ENCODE data around the gene LMNTD1. TPM values are rescaled to one million over a fixed set of nuclear protein-coding genes. Genes with fewer than 3 reads are reported as not detected.

Gene LMNTD1
- total and polyA plus RNA-seq, 9 of the 15 experiments (the other 6 are each of a cell fraction or from before 2014, with no cell fraction given), result not detected

DNA sequence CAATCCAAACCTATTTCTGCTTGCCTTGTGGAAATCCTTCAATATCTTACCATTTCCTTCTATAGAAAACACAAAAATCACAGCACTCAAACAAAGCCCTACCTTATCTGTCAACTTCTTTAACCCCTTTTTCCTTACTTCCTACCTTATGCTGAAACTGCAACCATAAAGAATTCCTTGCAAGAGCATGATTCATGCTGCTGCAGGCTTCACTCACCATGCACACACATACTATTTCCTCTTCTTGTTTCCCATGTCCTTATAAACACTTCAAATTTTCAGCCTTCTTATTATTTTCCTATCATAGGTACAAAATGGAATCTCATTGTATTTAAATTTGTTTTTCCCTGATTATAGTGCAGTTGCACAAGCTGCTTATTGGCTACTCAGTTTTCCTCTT is 23.3 kb downstream of the LMNTD1 start:
- H3K9me3 ChIP-seq (replicated peaks; ENCODE audit: control insufficient read depth, insufficient read depth, low read depth, low read length), result no peaks in the 10 kb centered on the region
- H3K27me3 ChIP-seq (ENCODE audit: control insufficient read depth in 2 of 2, insufficient read depth in 2 of 2, low read length in 2 of 2), result no peaks in the 10 kb centered on the region
- in situ Hi-C loops (cut with MboI) (no loop called here), intact Hi-C loops (cut with micrococcal nuclease) (no loop called here)
- H4K20me1 ChIP-seq (replicated peaks; ENCODE audit: control insufficient read depth, insufficient read depth, low read length), result no peaks in the 10 kb centered on the region
- H3K27ac ChIP-seq (ENCODE audit: extremely low read depth, low read depth, low read length), result no peak overlapping the region
- H3K4me3 ChIP-seq, result no peak overlapping the region
- H2AFZ ChIP-seq (ENCODE audit: low read depth, low read length), result no peak overlapping the region
- CTCF ChIA-PET (ENCODE audit: low intra/inter-chr PET ratio), result no interaction called here
- no peak overlapping the region for H3K9ac ChIP-seq (ENCODE audit: insufficient read depth in 1 of 2, low read depth in 2 of 2, low read length in 2 of 2)
- no peaks in the 10 kb centered on the region for H3K79me2 ChIP-seq (ENCODE audit: control insufficient read depth, insufficient read depth, low read length)
- no peaks in the 10 kb centered on the region for H3K36me3 ChIP-seq (ENCODE audit: control insufficient read depth, insufficient read depth, low read length)
- DNase-seq (ENCODE audit: extremely low read depth in 1 of 4, low spot score in 3 of 4) (no peak), FAIRE-seq (no peak), ATAC-seq (no peak)
- TF ChIP-seq NFXL1 (CRISPR knock-in tag; IDR thresholded peaks at IDR 0.05) (no peak), ZNF445 (CRISPR knock-in tag; IDR thresholded peaks at IDR 0.05; ENCODE audit: low read depth) (no peak)
- POLR2A ChIA-PET, result no interaction called here
- no TSS peak for BruUV-seq (replicated peaks)
- no peaks in the 10 kb centered on the region for H3K9me1 ChIP-seq (ENCODE audit: control insufficient read depth, insufficient read depth, low read length)
- H3K4me2 ChIP-seq (ENCODE audit: insufficient read depth, low read length), result no peak overlapping the region
- H3K4me1 ChIP-seq (replicated peaks in 1 of 2; ENCODE audit: control insufficient read depth in 2 of 2, insufficient read depth in 2 of 2, low read length in 2 of 2), result no peaks in the 10 kb centered on the region

DNA sequence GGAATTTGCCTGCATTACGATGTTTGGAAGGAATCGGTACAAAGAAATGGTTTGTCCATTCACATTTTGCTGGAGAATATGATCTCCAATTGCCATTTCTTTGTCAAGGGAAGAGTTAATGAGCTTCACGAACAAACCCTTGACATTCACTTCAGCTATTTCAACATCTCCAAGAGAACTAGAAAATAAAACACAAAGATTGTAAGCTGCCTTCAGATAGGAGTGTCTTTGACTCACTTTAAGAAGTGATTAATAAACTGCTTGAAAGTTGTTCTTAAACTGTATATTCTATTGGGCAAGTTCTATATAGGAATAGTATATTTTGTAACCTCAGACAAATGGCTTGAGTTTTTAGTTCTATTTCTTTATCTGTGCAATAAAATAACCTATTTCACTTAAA is 26.3 kb downstream of the LMNTD1 start:
- H3K4me3 ChIP-seq, result no peak overlapping the region
- no peaks in the 10 kb centered on the region for H3K79me2 ChIP-seq (ENCODE audit: control insufficient read depth, insufficient read depth, low read length)
- intact Hi-C loops (cut with micrococcal nuclease), result no loop called here
- no peak for FAIRE-seq
- no peaks in the 10 kb centered on the region for H4K20me1 ChIP-seq (replicated peaks; ENCODE audit: control insufficient read depth, insufficient read depth, low read length)
- H3K27me3 ChIP-seq (ENCODE audit: control insufficient read depth in 2 of 2, insufficient read depth in 2 of 2, low read length in 2 of 2), result no peaks in the 10 kb centered on the region
- H3K9me1 ChIP-seq (ENCODE audit: control insufficient read depth, insufficient read depth, low read length), result no peaks in the 10 kb centered on the region
- H3K4me2 ChIP-seq (ENCODE audit: insufficient read depth, low read length), result no peak overlapping the region
- H2AFZ ChIP-seq (ENCODE audit: low read depth, low read length), result no peak overlapping the region
- POLR2A ChIA-PET, result no interaction called here
- BruUV-seq (replicated peaks), result no TSS peak
- H3K27ac ChIP-seq (ENCODE audit: extremely low read depth, low read depth, low read length), result no peak overlapping the region
- 0% methylated on average over 3 of the region's 3 CpGs for WGBS (ENCODE audit: insufficient coverage, low coverage, missing lambda C conversion rate)
- in situ Hi-C loops (cut with MboI), result no loop called here
- no peak for ATAC-seq
- H3K4me1 ChIP-seq (replicated peaks in 1 of 2; ENCODE audit: control insufficient read depth in 2 of 2, insufficient read depth in 2 of 2, low read length in 2 of 2), result no peaks in the 10 kb centered on the region
- H3K36me3 ChIP-seq (ENCODE audit: control insufficient read depth, insufficient read depth, low read length), result no peaks in the 10 kb centered on the region
- CTCF ChIA-PET (ENCODE audit: low intra/inter-chr PET ratio), result no interaction called here
- H3K9me3 ChIP-seq (replicated peaks; ENCODE audit: control insufficient read depth, insufficient read depth, low read depth, low read length), result no peaks in the 10 kb centered on the region
- no peak overlapping the region for H3K9ac ChIP-seq (ENCODE audit: insufficient read depth in 1 of 2, low read depth in 2 of 2, low read length in 2 of 2)
- no peak for DNase-seq (ENCODE audit: extremely low read depth in 1 of 4, low spot score in 3 of 4)
- TF ChIP-seq BACH1 (tag; IDR thresholded peaks at IDR 0.05) (no peak), GATAD2A (IDR thresholded peaks at IDR 0.05) (no peak), ZNF444 (CRISPR knock-in tag; IDR thresholded peaks at IDR 0.05) (no peak), TEAD1 (CRISPR knock-in tag; IDR thresholded peaks at IDR 0.05) (no peak), MYC (IDR thresholded peaks at IDR 0.05; ENCODE audit: low read depth, low read length) (no peak), MYC (CRISPR knock-in tag; IDR thresholded peaks at IDR 0.05; ENCODE audit: borderline replicate concordance, low read depth) (no peak), HMG20A (CRISPR knock-in tag; conservative IDR thresholded peaks at IDR 0.05) (no peak), TRIM24 (IDR thresholded peaks at IDR 0.05) (no peak), SRSF1 (IDR thresholded peaks at IDR 0.05; ENCODE audit: low read depth, low read length) (no peak), PYGO2 (tag; IDR thresholded peaks at IDR 0.05) (no peak), TCF7L2 (IDR thresholded peaks at IDR 0.05; ENCODE audit: low read depth, low read length) (no peak)
- TF ChIP-seq, protein P1, sequence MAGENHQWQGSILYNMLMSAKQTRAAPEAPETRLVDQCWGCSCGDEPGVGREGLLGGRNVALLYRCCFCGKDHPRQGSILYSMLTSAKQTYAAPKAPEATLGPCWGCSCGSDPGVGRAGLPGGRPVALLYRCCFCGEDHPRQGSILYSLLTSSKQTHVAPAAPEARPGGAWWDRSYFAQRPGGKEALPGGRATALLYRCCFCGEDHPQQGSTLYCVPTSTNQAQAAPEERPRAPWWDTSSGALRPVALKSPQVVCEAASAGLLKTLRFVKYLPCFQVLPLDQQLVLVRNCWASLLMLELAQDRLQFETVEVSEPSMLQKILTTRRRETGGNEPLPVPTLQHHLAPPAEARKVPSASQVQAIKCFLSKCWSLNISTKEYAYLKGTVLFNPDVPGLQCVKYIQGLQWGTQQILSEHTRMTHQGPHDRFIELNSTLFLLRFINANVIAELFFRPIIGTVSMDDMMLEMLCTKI (IDR thresholded peaks at IDR 0.05; ENCODE audit: partially characterized antibody), result no peak
- TF ChIP-seq, protein P2, sequence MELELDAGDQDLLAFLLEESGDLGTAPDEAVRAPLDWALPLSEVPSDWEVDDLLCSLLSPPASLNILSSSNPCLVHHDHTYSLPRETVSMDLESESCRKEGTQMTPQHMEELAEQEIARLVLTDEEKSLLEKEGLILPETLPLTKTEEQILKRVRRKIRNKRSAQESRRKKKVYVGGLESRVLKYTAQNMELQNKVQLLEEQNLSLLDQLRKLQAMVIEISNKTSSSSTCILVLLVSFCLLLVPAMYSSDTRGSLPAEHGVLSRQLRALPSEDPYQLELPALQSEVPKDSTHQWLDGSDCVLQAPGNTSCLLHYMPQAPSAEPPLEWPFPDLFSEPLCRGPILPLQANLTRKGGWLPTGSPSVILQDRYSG (tag; conservative IDR thresholded peaks at IDR 0.05; ENCODE audit: low read depth), result no peak

Data from K562 (cell line).